Muscle layer of colon (tissue), 2 donors: ENCODE measurements around the gene ARFGAP2.
"Not testable (repeated sequence)": the region's sequence is repeated elsewhere in the genome, so short reads cannot be mapped to it uniquely, and the experiment has no call there.

ENCODE experiments used
- H3K27ac ChIP-seq: one replicate; pipeline ENCODE4 v1.7.0; 2013; ENCODE audit warnings: low read depth, mild to moderate bottlenecking, low read length, moderate library complexity
- H3K27me3 ChIP-seq, 2 donors: one replicate each; pipeline ENCODE4 v1.7.0; 2013; ENCODE audit warnings: low read length in 2 of 2, mild to moderate bottlenecking in 2 of 2; ENCODE audit not compliant: insufficient read depth in 2 of 2, control insufficient read depth in 1 of 2
- H3K36me3 ChIP-seq: one replicate; pipeline ENCODE4 v1.7.0; 2013; ENCODE audit warnings: mild to moderate bottlenecking, low read length; ENCODE audit not compliant: insufficient read depth
- H3K4me1 ChIP-seq: one replicate; pipeline ENCODE4 v1.7.0; 2013; ENCODE audit warnings: mild to moderate bottlenecking, low read length; ENCODE audit not compliant: insufficient read depth
- H3K4me3 ChIP-seq, 2 donors: one replicate each; pipeline ENCODE4 v1.7.0; 2013; ENCODE audit warnings: low read length in 2 of 2, low read depth in 1 of 2, mild to moderate bottlenecking in 1 of 2, moderate library complexity in 1 of 2
- H3K9ac ChIP-seq: one replicate; pipeline ENCODE4 v1.7.0; 2013; ENCODE audit warnings: low read length
- H3K9me3 ChIP-seq: one replicate; pipeline ENCODE4 v1.7.0; 2013; ENCODE audit warnings: mild to moderate bottlenecking, low read length
- donor health status: abdominal sarcoma.
- donor health status: Adenocarcinoma of cecum.

ARFGAP2 gene

GRCh38 chr11:47121731-47122130 lies 54.9 kb downstream of the ARFGAP2 start:
- Histone ChIP-seq H3K27me3 (no peaks in the 10 kb centered on the region), H3K9me3 (no peaks in the 10 kb centered on the region), H3K36me3 (no peaks in the 10 kb centered on the region), H3K27ac (no peak overlapping the region), H3K4me3 (no peak overlapping the region), H3K4me1 (no peaks in the 10 kb centered on the region), H3K9ac (no peak overlapping the region)

GRCh38 chr11:47121056-47121455 lies 55.6 kb downstream of the ARFGAP2 start:
- Histone ChIP-seq H3K27me3 (no peaks in the 10 kb centered on the region), H3K9ac (no peak overlapping the region), H3K27ac (no peak overlapping the region), H3K36me3 (no peaks in the 10 kb centered on the region), H3K4me1 (no peaks in the 10 kb centered on the region), H3K4me3 (no peak overlapping the region), H3K9me3 (no peaks in the 10 kb centered on the region)

GRCh38 chr11:47118958-47119688 lies 57.6 kb downstream of the ARFGAP2 start:
- not testable (repeated sequence) for H3K9me3 ChIP-seq, H3K4me1 ChIP-seq, H3K36me3 ChIP-seq, H3K9ac ChIP-seq, H3K27me3 ChIP-seq, H3K4me3 ChIP-seq, H3K27ac ChIP-seq
